Keratinocyte (primary cell): ENCODE data around the gene TNIK.

Experiments
- EZH2 ChIP-seq: IDR thresholded peaks from one replicate; pipeline ENCODE4 v1.6.1; 2012; ENCODE audit warnings: inconsistent platforms, mild to moderate bottlenecking, low read length, moderate library complexity
- TF ChIP-seq, protein P1 (sequence below), 3 experiments: IDR thresholded peaks in 1 of 3; conservative IDR thresholded peaks in 1 of 3; optimal IDR thresholded peaks in 1 of 3; 2 replicates in 2 of 3; 3 replicates in 1 of 3; pipeline versions ENCODE3 to v1.5.1; 2011; ENCODE audit warnings: low read length in 3 of 3, mild to moderate bottlenecking in 3 of 3, moderate library complexity in 2 of 3, control low read depth in 1 of 3, inconsistent platforms in 1 of 3; ENCODE audit not compliant: insufficient read depth in 2 of 3; ENCODE audit errors: extremely low read depth in 1 of 3

DNA sequence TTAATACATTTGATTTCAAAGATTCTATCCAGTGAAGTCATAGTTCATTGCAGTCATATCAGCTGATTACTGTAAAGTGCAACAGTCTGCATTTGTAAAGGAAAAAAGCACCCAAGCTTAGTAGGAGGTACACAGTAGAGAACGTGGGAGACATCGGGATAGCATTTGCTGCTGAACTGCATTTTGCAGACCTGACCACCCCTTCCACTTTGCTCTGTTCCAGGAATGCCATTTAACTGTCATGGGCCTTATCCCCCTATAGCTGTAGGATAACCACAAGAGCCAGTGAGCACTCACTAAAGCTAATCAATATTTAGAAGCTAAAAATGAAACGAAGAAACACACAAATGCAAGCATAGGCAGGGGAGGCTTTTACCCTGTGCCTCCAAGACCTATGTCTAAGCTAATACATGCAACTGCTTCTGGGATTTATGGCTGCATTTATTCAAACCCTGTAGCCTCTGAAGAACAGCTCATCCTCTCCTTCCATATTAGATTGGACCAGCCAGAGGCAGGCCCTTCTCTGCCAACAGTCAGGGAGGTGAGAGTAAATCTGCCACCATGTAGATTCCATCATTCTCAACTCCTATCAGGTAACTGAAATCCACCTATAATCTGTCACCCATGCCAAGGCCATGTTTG, 23.0 kb downstream of the TNIK start:
- TF ChIP-seq, protein P1, sequence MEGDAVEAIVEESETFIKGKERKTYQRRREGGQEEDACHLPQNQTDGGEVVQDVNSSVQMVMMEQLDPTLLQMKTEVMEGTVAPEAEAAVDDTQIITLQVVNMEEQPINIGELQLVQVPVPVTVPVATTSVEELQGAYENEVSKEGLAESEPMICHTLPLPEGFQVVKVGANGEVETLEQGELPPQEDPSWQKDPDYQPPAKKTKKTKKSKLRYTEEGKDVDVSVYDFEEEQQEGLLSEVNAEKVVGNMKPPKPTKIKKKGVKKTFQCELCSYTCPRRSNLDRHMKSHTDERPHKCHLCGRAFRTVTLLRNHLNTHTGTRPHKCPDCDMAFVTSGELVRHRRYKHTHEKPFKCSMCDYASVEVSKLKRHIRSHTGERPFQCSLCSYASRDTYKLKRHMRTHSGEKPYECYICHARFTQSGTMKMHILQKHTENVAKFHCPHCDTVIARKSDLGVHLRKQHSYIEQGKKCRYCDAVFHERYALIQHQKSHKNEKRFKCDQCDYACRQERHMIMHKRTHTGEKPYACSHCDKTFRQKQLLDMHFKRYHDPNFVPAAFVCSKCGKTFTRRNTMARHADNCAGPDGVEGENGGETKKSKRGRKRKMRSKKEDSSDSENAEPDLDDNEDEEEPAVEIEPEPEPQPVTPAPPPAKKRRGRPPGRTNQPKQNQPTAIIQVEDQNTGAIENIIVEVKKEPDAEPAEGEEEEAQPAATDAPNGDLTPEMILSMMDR (optimal IDR thresholded peaks at IDR 0.05 in 1 of 3, IDR thresholded peaks at IDR 0.05 in 1 of 3, conservative IDR thresholded peaks at IDR 0.05 in 1 of 3; ENCODE audit: extremely low read depth in 1 of 3, insufficient read depth in 2 of 3, low read length in 3 of 3): no peak
- TF ChIP-seq EZH2: no peak
